Measurements from ENCODE around the gene CCDC121.

DNA sequence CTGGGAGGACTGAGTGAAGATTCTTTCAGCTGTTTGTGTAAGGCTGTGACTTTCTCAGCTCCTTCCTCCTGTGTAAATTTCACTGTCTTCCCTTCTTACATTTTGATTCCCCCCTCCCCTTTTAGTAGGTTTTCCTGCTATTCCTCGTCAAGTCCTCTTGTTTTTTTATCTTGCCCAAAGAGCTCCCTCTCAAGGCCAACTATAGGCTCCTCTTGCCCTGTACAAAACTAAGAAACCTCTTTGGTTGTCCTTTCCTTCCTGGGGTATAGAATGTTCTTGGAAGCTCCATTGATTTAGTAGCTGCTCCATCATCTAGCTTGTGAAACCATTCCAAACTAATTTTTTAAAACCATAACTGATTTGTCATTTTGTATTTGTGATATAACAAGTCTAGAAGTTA is 7.3 kb downstream of the CCDC121 start:
- TF ChIP-seq POLR2A (IDR thresholded peaks at IDR 0.05): no peak
- TF ChIP-seq, protein P1, sequence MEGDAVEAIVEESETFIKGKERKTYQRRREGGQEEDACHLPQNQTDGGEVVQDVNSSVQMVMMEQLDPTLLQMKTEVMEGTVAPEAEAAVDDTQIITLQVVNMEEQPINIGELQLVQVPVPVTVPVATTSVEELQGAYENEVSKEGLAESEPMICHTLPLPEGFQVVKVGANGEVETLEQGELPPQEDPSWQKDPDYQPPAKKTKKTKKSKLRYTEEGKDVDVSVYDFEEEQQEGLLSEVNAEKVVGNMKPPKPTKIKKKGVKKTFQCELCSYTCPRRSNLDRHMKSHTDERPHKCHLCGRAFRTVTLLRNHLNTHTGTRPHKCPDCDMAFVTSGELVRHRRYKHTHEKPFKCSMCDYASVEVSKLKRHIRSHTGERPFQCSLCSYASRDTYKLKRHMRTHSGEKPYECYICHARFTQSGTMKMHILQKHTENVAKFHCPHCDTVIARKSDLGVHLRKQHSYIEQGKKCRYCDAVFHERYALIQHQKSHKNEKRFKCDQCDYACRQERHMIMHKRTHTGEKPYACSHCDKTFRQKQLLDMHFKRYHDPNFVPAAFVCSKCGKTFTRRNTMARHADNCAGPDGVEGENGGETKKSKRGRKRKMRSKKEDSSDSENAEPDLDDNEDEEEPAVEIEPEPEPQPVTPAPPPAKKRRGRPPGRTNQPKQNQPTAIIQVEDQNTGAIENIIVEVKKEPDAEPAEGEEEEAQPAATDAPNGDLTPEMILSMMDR (IDR thresholded peaks at IDR 0.05): no peak

Measured in lower leg skin (tissue), 3 donors.